SHP77 treated with DMSO at 0.1 percent for 48 hours (cell line): Measurements from ENCODE around the gene AP1B1.
"Not testable (repeated sequence)": the region's sequence is repeated elsewhere in the genome, so short reads cannot be mapped to it uniquely, and the experiment has no call there.

Source experiments
- DNase-seq: peaks from one replicate; lab custom pipeline; 2025; lab: John Stamatoyannopoulos, UW

Gene AP1B1

DNA sequence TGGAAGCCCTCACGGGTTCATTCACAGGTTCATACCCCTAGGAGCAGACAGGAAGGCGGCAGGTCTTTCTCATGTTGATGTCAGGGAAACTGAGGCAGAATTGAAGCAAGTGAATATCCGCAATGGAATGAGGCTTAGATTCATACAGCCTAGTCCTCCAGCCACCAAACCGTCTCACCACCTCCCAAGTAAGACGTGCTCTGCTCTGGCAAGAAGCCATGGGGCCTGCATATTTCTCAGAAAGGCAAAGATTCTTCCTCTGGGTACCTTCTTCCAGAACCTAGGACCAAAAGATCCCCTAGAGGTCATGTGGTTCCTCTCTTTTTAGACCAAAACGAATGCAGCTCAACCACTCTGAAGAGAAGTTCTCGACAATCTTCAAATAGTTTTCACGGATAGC lies 1.7 kb downstream of the AP1B1 start:
- no peak for DNase-seq

DNA sequence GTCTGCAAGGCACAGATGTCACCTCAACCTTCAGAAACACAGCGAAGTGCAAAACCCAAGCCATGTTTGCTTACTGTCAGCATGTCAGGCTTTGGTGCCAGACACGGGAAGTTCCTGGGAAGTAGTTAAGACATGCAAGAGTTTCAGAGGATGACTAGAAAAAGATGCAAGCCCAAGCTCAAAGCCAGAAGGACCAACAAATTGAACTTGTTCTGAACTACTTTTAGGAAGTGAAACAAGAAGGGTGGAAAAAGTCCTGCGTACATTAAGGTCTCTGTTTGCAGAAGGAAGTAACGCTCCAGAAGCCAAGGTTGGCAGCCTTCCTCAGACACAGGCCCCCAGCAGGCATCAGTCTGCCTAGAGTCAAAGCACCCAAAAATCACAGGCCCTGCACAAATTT lies 2.6 kb downstream of the AP1B1 start:
- no peak for DNase-seq

DNA sequence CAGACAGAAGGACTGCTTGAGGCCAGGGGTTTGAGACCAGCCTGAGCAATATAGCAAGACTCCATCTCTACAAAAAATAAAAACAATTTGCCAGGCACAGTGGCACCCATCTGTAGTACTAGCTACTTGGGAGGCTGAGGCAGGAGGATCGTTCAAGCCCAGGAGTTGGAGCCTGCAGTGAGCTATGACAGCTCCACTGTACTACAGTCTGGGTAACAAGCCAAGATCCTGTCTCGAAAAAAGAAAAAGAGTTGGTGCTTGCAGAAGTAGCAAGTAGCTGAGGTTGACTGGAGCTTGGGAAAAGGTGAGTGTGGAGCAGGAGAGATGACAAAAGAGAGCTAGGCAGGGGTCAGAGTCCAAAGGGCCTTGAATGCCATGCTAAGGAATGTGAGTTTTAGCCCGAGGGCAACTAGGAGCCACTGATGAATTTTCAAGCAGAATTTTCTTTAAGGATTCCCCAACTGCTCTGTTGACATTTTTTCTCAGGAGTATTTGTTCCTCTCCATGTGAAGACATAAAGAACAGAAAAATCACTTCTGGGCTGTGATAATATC lies 3.1 kb downstream of the AP1B1 start:
- no peak for DNase-seq

DNA sequence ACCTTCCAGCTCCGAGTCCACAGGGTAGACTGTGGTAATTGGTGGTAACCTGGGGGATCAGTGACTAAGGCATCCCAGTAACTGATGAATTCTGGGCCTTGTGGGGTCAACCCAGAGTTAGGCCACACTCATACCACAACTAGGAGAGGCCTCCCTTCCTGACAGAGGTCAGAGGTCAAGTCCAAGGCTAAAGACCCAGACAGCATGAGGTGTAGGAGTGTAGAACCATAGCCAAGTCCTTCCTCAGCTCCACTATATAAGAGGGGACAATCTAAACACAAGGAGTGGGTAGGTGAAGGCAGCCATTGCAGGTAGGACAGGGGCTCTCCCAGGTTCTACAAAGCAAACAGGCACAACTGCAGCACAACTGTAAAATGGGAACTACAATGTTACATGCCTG lies 4.6 kb downstream of the AP1B1 start:
- no peak for DNase-seq

DNA sequence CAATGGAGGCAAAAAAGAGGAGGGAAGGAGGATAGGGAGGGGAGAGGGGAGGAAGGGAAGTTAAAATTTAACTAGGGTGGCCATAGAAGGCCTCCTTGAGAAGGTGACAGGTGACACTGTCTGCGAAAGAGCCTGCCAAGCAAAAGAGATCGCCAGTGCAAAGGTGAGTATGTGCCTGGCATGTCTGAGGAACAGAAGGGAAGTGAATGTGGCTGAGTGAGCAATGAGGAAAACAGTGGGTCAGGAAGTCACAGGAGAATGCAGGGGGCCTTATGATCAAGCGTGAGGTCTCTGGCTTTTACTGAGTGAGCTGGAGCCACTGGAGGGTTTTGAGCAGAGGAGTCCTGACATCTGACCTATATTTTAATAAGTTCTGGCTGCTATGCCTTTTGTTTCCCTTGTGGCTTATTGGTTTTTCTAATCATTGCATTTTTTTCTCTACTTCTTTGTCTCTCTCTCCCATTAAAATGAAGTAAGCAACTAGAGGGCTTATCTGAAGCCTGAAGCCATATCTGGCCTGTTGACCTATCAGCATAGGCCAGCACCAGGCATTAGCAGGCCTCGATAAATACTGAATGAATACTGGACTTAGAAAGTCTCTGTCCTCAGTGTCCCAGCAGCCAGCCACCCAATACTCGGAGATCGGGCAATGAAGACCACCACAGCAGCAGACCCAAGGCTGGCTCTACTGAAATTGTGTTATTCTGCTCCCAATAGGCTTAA lies 5.6 kb downstream of the AP1B1 start:
- DNase-seq: no peak

DNA sequence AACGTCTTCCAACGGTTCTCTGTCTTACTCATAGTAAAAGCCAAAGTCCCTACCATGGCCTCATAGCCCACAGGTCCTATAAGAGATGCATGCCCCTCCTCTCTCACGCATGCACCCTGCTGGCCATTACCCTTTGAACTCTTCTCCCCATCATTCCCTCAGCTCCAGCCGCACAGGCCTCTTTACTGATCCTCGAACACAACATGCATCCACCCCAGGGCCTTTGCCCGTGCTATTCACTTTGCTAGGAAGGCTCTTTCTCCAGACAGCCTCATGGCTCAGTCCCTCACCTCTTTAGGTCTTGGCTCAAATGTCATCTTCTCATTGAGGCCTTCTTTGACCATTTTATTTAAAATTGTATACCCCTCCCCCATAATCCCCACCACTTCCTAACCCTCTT lies 7.5 kb downstream of the AP1B1 start:
- DNase-seq: no peak

DNA sequence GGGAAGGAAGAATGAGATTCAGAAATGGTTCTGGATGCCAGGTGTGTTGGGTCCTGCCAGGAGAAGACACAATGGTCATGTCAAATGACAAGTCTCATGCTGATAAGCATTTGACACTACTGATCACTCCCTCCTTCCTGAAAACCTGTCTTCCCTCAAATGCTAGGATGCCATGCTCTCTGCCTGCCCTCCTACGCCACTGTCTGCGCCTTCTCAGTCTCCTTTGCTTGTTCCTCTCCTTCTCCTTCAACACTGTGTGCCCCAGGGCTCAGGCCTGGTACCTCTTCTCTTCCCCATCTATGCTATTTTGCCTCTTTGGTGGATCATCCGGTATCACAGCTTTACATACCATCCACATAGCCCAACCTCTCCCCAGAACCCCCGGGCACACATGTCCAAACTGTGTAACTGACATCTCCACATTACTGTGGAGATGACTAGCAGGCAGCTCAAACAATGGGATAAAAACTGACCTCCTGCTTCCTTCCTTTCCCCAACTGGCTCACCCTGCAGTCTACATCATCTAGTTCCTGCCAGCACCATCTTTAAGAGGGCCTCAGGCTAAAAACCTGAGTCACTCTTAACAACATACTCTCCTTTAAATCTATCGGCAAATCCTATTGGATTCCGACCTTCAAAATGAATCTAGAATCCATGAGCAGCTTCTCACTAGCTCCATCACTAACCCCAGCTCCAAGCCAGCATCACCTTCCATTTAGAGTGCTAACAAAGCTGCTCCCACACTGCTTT lies 8.2 kb downstream of the AP1B1 start:
- no peak for DNase-seq

DNA sequence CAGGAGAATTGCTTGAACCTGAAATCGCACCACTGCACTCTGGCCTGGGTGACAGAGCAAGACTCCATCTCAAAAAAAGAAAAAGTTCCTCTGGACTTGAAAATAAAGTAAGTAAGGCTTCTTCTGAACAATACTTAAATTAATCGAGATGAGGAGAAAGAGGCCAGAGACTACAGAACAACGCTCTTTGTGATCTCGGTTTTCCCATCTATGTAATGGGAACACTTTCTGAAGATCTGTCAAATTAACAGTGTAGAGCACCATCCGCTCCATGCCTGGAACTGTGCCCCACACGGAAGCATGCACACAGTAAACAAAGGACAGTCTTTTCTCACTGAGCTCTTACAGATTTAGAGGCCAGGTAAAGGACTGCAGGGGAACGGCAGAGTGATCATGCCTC lies 9.1 kb downstream of the AP1B1 start:
- no peak for DNase-seq

DNA sequence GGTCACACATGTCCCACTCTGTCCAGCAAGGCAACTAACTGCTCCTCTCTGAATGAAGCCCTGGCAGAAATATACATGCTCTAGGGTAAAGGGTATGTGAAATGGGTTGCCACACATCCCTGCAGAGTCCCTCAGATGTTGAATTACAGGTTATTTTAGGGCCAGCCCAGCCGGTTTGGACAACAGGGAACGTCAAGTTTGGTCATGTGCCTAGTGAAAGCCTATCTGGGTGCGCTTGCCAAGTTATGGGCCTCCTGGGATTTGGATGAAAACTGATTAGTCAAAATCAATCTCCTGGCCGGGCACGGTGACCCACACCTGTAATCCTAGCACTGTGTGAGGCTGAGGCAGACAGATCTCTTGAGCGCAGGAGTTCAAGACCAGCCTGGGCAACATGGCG lies 10.4 kb downstream of the AP1B1 start:
- DNase-seq: no peak

DNA sequence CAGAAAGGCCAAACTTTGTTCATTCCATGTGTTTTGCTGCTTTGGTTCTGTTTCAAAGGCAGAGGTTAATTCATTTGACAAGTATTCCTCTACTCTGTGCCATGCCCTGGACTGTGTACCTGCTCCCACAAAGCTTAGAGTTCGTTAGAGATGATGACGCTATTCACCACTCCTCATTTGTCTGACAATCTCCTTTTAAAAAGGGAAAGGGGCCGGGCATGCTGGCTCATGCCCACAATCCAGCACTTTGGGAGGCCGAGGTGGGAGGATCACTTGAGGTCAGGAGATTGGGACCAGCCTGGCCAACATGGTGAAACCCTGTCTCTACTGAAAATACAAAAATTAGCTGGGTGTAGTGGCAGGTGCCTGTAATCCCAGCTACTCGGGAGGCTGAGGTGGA lies 11.7 kb downstream of the AP1B1 start:
- DNase-seq: not testable (repeated sequence)

DNA sequence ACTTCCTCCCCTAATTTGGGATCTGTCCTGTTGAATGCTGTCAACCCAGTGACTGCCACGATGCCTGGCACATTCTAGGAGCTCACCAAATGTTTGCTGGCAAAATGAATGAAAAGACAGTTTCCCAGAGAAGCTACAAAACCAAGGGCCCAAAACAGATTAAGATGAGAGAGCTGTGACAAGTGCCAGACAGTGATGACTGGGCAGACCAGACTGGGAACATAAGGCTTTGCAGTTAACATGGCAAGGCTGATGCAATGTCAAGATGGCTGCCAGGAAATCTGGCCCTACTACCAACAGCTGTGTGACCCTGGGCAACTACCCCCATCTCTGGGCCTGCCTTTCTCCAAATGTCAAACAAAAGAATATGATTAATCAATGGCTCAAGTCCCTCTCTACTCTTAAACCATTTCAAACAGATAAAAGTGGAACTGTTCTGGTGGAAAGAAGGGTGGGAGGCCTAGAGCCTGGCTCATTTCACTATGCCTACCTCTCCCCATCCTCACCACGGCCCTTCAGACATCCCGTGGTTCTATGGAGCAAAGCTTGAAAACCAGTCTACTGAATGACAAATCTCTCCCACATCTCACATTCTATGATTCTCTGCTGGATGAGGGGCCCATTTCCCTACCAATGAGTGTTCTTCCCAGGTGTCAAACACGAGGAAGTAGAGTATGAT lies 12.8 kb downstream of the AP1B1 start:
- DNase-seq: no peak

DNA sequence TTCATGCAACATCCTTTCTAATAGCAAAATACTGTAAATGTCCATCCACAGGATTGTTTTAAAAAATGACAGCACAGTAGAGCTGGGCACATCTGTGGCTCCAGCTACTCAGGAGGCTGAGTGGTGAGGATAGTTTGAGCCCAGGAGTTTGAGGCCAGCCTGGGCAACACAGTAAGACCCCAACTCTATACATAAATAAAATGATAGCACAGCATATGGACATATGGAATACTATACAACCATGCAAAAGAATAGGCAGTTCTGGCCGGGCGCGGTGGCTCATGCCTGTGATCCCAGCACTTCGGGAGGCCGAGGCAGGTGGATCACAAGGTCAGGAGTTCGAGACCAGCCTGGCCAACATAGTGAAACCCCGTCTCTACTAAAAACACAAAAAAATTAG lies 13.6 kb downstream of the AP1B1 start:
- not testable (repeated sequence) for DNase-seq

DNA sequence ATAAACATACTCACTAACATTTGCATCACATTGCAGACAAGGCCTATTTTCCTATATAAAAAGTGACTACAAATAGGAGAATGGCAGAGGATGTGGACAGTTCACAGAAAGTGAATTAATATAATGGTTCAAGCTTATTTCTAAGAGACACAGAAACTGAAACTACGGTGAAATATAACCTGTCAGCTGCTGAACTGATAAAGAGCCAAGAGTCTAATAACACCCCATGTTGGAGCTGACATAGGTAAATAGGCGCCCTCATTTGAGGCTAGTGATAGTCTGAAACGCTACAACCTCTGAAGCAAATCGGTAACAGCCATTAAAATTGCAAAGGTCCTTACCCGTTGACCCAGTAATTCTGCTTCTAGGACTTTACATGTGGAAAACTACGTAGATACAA lies 14.0 kb downstream of the AP1B1 start:
- DNase-seq: no peak

DNA sequence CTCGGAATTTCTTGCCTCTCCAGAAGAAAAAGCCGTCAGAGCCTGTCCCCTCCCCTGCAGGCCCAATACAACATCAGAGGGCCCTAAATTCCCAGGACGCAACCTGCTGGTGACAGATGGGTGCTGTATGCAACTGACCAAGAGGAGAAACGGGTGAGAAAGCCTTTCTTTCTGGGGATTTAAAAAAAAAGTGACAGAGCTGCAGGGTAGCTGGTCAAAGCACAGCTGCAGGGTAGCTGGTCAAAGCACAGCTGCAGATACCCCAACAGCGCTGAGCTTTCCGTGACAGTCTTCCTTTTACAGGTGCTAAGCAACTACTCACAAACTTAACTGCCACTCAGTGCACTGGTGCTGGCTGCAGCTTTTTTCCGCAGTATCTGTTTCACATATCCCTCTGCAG lies 17.8 kb downstream of the AP1B1 start:
- no peak for DNase-seq

DNA sequence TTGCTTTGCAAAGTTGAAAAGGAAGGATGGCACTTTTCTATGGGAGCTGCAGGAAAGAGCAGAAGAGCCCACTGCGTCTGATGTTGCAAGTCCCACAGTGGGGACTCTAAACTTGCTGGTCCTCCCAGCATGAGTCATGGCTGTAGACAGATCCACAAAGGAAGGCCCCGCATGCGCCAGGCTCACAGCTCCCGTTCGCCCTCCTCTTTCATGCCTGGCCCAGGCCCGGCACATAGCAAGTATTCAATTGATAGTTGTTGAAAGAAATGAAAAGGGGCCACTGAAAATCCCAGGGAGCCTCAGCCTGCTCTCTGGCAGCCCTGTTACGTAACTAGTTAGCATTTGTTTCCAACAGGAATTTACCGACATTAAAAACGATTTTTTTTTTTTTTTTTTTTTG lies 18.9 kb downstream of the AP1B1 start:
- no peak for DNase-seq

DNA sequence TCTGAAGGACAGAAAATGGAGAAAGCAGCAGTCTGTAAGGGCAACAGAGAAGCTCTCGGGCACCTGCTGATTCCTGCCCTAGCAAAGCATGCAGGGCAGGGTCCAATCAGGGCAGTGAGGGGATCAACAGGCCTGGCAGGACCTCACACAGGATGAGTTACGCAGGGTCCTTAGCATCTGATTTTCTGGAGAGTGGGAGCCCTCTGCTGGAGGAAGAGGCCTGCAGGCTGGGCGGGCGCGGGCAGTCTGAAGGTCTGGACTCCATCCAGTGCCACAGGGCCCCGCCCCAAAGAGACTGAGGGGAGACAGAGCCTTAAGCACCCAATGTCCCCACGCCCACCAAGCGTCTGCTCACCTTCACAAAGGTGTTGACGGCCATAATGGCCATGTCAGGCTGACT lies 28.9 kb downstream of the AP1B1 start:
- DNase-seq: no peak

DNA sequence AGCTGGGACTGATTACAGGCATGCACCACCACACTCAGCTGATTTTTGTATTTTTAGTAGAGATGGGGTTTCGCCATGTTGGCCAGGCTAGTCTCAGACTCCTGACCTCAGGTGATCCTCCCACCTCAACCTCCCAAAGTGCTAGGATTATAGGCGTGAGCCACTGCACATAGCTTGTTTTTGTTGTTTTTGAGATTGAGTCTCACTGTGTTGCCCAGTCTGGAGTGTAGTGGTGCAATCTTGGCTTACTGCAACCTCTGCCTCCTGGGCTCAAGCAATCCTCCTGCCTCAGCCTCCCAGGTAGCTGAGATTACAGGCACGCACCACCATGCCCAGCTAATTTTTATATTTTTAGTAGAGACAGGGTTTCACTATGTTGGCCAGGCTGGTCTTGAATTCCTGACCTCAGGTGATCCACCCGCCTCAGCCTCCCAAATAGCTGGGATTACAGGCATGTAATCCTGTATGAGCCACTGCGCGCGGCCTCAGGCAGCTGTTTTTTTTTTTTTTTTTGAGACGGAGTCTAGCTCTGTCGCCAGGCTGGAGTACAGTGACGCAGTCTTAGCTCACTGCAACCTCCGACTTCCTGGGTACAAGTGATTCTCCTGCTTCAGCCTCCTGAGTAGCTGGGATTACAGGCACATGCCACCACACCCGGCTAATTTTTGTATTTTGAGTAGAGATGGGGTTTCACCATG lies 31.0 kb downstream of the AP1B1 start:
- DNase-seq: not testable (repeated sequence)

DNA sequence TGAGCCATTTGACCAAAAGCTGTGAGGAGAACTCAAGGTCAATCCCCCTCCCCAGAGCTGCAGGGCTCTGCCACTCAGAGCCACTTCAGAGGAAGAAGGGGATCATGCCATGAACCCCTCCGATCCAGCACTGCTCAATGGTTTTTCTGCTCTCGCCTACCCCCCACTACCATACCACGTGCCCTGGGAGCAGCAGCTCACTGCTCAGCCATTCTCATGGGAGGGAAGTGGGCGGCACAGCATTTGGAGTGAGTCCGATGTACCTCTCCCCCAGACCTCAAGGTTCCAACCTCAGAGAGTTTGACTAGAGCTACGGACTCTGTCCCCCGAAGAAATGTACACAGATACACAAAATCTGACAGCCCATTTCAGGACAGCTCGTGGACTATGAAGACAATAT lies 34.5 kb downstream of the AP1B1 start:
- no peak for DNase-seq

DNA sequence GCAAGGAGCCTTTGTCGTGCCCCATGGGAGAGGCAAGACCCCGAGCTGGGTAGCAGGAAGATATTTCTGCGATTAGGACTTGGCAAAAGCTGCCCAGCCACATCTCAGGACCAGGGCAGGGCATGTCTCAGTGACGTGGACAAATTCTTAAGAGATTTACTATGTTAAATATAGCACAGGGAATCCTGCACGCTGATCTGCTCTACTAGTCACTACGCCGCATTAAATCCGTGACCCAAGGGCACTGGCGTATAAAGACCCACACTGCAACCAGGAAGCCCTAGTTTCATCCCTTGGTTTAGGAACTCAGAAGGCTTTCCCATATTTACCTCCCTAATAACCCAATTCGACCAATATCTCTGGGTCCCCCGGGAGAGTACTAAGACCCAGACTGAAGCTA lies 35.1 kb downstream of the AP1B1 start:
- no peak for DNase-seq

DNA sequence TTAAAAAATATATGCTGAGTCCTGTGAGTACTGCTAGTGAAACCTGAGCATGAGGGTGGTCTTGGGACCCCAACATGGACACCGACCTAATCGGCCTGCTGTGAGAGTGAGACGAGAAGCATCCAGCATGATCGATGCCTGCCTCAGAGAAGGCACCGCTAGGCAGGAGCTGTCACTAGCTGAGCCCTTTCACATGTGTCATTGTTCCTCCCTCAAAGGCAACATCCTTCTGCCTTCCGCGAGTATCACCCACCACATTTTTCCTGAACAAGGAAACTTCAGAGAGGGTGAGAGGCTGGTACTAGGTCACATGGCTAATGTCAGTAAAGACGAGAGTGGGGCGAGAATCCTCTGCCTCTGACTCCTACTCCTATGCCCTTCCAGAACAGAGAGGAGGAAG lies 35.6 kb downstream of the AP1B1 start:
- no peak for DNase-seq

DNA sequence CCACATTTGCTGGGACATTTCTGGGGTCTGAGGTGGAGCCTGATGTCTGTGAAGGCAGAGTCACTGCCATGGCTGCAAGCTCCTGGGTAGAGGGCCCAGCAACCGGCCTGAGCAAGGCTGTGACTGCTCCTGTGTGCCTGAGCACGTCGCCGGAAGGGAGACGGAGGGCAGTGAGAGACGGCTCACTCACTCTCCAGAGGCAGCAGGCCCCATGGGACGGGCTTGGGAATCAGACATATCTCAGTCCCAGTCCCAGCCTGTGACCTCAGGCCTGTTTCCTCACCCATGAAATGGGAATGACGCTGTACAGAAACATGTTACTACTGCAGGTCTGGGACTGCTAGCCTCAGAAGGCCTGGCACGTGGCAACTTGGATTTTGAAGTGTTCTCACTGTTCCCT lies 36.5 kb downstream of the AP1B1 start:
- DNase-seq: no peak

DNA sequence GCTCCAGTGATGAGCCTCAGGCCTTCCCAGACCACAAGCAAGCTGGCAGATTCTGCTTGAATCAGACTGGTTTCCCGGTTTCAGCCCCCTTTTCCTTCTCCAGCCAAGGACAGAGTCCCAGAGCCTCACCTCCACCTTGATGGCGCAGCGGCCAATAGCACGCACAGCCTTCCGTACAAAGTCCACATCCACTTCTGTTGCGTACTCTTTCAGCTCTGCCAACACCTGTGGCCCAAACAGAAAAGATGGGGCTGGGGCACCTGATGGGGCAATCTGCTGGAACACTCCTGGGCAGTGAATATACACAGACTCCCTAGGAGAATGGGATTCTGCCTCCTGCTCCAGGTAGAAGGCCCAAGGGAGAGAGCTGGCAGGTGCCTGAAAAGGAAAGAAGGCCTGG lies 37.3 kb downstream of the AP1B1 start:
- no peak for DNase-seq
